ENCODE measurements around the gene IRF3.

DNA sequence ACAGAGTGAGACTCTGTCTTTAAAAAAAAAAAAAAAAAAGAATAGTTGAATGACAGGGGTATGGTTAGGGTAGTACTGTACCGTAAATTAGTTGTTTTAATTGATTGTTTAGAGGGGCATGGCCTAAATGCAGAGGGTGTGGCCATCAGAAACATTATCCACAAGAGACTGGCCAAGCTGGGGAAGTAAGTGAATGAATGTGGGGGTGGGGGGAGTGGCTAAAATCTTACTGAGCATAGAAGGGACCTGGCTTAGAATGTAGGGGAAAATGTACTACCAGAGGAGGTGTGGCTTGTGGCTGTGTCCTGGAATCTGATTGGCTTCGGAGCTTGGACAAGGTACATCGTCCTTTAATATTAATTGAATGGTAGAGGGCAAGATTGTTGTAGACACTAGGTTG is 3.9 kb upstream of the IRF3 start:
- no peak for TF ChIP-seq CTCF (IDR thresholded peaks at IDR 0.05)
- TF ChIP-seq POLR2A (IDR thresholded peaks at IDR 0.05) = no peak
